GM10266 (cell line): Measurements from ENCODE around the gene R3HDM2.

Source experiments
- DNase-seq: peaks from one replicate; pipeline ENCODE4 v3.0.0; 2012; ENCODE audit errors: extremely low spot score
- TF ChIP-seq, protein P1 (sequence below): IDR thresholded peaks from 2 replicates; pipeline ENCODE4 v1.5.1; 2012; ENCODE audit warnings: mild to moderate bottlenecking, low read depth; ENCODE audit not compliant: control insufficient read depth, insufficient read depth; ENCODE audit errors: missing control alignments

Gene R3HDM2

GRCh38 chr12:57332646-57333312 is 98.1 kb downstream of the R3HDM2 start:
- TF ChIP-seq, protein P1, sequence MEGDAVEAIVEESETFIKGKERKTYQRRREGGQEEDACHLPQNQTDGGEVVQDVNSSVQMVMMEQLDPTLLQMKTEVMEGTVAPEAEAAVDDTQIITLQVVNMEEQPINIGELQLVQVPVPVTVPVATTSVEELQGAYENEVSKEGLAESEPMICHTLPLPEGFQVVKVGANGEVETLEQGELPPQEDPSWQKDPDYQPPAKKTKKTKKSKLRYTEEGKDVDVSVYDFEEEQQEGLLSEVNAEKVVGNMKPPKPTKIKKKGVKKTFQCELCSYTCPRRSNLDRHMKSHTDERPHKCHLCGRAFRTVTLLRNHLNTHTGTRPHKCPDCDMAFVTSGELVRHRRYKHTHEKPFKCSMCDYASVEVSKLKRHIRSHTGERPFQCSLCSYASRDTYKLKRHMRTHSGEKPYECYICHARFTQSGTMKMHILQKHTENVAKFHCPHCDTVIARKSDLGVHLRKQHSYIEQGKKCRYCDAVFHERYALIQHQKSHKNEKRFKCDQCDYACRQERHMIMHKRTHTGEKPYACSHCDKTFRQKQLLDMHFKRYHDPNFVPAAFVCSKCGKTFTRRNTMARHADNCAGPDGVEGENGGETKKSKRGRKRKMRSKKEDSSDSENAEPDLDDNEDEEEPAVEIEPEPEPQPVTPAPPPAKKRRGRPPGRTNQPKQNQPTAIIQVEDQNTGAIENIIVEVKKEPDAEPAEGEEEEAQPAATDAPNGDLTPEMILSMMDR = no peak
- no peak for DNase-seq

- no peak for DNase-seq
- TF ChIP-seq, protein P1 = no peak
Observed at GRCh38 chr12:57330992-57331391, 99.9 kb downstream of the R3HDM2 start.

- no peak for DNase-seq
Observed at GRCh38 chr12:57329219-57329618, 101.6 kb downstream of the R3HDM2 start.

DNA sequence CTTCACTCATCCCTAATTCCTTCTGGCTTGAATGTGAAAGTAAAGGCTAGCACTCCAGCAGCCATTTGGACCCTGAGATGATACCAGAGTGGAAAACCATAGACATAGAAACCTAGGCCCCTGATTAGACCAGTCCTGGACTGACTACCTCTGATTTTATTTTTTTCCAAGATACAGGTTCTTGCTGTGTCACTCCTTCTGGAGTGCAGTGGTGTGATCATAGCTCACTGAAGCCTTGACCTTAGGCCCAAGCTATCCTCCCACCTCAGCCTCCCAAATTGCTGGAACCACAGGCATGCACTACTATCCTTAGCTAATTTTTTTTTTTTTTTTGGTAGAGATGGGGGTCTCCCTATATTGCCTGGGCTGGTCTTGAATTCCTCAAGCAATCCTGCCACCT is 105.4 kb downstream of the R3HDM2 start:
- TF ChIP-seq, protein P1 = no peak

More at GRCh38 chr12:57329219-57329618, 101.6 kb downstream of the R3HDM2 start:
- TF ChIP-seq, protein P1 = no peak

GRCh38 chr12:57323416-57323815 is 107.4 kb downstream of the R3HDM2 start:
- TF ChIP-seq, protein P1 = no peak
- DNase-seq = no peak

More for the DNA sequence above, 105.4 kb downstream of the R3HDM2 start:
- DNase-seq = no peak

DNA sequence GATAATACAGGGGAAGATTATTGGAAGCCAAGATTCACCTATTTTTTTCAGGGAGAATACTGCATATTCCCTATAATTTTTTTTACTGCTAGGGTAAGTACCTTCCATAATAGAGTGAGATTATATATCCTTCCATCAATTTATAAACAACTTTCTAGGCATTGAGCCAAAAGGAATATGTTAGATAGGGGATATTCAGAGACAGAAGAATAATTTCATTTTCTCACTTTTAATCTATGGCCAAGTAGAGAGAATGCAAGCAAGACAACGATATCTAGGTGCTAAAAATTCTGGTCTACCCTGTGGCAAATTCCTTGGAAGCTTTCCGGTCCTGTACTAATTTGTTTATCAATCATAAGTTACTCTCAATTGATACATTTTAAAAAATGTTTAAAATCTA is 110.2 kb downstream of the R3HDM2 start:
- TF ChIP-seq, protein P1 = no peak
- DNase-seq = no peak

DNA sequence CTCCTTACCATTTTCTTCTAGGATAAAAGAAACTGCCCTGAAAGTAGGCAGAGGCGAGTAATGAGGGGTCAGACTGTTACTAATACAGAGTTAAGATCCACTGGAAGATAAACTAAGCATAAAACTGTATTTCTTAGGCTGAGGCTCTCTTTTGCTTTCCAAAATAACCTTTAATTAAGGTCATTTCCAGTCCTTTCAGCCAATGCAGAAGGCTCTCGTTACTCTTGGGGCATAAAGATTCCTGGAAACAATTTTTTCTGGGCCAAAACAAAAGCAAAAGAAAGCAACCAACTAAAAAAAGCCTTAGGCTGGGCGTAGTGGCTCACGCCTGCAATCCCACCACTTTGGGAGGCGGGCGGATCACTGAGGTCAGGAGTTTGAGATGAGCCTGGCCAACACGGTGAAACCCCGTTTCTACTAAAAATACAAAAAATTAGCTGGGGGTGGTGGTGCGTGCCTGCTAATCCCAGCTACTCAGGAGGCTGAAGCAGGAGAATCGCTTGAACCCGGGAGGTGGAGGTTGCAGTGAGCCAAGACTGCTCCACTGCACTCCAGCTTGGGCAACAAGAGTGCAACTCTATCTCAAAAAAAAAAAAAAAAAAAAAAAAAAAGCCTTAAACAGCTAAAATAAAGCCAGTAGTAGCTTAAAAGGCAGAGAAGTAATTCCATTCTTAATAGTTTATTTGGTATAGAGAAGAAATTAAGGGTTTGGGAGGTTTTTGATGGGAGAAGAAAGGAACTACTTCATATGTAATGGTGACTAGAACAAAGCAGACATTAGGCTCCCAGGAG is 111.0 kb downstream of the R3HDM2 start:
- TF ChIP-seq, protein P1 = no peak
- DNase-seq = no peak
